ENCODE measurements around the gene CDH24.
"Not testable (repeated sequence)": the region's sequence is repeated elsewhere in the genome, so short reads cannot be mapped to it uniquely, and the experiment has no call there.

Gene CDH24

GRCh38 chr14:23015618-23016017, 41.7 kb downstream of the CDH24 start:
- no peak for DNase-seq

DNA sequence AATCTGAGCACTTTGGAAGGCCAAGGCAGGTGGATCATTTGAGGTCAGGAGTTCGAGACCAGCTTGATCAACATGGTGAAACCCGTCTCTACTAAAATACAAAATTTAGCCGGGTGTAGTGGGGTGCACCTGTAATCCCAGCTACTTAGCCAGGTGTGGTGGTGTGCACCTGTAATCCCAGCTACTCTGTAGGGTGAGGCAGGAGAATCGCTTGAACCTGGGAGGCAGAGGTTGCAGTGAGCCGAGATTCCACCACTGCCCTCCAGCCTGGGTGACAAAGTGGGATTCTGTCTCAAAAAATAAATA, 43.6 kb downstream of the CDH24 start:
- not testable (repeated sequence) for DNase-seq

GRCh38 chr14:23013054-23013748, 44.1 kb downstream of the CDH24 start:
- no peak for DNase-seq

DNA sequence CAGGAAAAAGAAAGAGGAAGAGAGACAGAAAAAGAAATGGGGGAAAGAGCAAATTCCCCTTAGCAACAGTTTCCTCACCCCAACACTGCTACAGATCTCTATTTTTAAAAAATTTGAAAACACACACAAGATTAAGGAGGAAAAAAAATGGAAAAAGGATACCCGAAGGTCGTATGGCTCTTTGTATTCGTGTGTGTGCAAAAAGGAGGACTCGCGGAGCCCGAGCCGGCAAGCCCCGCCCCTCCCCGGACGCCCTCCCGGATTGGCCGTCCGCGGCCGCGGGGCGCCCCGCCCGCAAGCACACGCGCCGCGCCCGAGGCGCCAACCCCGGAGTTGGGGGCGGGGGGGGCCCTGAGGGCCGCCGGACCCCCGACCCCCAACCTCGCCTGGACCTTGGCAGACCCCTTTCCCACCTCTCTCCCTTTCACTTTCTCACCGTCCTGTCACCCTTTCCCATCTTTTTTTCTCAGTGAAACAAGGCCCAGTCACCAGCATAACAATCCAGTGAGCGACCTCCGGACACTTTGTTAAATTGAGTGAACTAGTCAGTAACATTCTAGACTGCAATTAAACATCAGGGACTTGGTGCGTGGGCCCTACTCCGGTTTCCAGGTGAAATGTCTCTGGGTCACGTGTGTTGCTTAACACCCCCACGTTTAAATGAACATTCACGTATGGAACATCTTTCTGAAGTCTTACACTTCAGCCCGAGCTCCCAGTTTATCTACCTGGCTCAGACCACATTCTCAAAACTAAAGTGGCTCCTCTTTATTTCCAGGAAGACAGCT, 47.2 kb downstream of the CDH24 start, which contains the start of gene C14orf93:
Gene C14orf93 (minus strand): TSS at position 205 of the 788 bp plus-strand sequence. CDS start 11,120 bp downstream, outside the sequence.
- peak; percentile 73 for DNase-seq

GRCh38 chr14:23009483-23009938, 47.8 kb downstream of the CDH24 start:
- peak; percentile 24 for DNase-seq

- DNase-seq = peak; percentile 44
Observed at GRCh38 chr14:23008831-23009230, 48.5 kb downstream of the CDH24 start.

DNA sequence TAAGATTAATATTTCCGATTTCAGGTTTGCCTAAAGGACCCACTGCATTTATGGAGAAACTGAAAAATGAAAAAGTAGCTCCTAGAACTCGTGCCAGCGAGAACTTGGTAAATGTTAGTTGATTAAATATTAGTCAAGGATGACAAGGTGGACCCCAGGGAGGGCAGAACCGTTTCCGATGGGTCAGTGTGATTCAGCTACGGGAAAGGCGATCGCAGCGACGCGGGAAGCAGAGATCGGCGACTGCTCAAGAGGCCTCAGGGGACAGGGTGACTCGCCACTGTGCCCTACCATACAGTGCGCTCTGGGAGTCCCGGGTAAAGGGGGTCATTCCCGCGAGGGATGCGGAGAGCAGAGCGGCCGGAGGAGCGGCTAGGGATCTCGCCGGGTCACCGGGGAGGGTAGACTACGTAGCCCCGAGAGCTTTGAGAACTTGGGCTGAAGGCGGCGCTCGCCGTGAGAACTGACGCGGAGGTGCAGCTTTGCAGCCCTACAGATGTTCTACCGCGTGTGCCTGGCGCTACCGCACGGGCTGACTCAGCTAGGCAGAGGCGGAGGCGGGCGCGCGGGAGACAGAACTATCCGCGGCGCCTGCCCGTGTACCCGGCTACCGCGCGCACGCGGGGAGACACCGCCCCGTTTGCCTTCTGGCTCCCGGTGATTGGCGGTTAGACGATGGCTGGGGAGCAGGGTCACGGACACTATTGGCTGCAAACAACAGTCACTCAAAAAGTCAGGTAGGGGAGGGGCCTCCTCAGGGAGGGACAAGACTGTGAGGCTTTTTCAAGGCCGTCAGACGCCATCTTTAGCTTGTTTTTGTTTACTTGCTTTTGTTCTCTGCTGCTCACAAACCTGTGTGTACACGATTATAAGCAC, 50.5 kb downstream of the CDH24 start:
- peak; percentile 98 for DNase-seq

GRCh38 chr14:23006188-23006534, 51.2 kb downstream of the CDH24 start:
- no peak for DNase-seq

- DNase-seq = no peak
Observed at GRCh38 chr14:23005451-23006187, 51.7 kb downstream of the CDH24 start.

- DNase-seq = not testable (repeated sequence)
Observed at GRCh38 chr14:23004274-23004673, 53.0 kb downstream of the CDH24 start.

DNA sequence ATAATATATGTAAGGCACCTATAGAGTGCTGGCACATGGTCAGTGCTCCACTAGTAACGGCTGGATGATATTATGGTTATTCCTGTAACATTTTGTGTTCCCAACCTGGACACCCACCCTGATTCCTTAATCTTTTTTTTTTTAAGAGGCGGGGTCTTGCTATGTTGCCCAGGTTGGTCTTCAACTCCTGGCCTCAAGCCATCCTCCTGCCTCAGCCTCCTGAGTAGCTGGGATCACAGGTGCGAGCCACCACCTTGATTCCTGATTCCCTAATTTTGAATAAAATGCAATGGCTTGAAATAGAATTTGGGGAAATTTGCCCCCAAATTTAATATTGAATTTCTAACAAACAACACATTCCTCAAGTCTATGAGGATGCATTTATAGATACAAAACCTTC, 54.7 kb downstream of the CDH24 start:
- DNase-seq = no peak

- DNase-seq = no peak
Observed at GRCh38 chr14:23000860-23001259, 56.5 kb downstream of the CDH24 start.

DNA sequence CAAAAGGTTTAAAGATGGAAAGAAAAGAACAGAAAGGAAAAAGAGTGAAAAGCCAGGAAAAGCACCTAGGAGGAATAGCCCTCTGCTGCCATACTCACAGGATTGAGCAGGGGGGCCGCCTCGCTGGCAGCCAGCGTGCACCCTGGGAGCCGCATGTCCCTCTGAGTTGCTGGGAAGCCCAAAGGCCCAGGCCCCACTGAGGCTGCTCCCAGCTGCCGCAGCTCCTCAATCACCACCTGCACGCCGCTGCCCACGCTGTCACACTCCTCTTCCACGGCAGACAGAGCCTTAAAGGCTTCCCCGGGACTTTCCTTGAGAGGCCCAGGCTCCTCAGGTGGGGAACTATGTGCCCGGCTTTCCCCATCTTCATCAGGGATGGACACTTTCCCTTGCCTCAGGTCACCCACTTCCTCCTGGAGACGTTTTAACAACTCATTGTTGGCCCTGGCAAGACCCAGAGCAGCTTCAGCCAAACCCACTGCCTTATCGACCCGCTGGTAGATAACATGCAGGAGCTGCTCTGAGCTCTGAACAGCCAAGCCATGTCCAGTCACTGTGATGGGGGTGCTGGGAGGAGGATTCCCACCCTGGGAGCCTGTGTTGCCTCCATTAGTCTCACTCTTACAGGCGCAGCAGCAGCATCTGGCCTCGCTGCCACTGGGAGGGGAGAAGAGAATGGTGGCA, 58.8 kb downstream of the CDH24 start:
- no peak for DNase-seq

DNA sequence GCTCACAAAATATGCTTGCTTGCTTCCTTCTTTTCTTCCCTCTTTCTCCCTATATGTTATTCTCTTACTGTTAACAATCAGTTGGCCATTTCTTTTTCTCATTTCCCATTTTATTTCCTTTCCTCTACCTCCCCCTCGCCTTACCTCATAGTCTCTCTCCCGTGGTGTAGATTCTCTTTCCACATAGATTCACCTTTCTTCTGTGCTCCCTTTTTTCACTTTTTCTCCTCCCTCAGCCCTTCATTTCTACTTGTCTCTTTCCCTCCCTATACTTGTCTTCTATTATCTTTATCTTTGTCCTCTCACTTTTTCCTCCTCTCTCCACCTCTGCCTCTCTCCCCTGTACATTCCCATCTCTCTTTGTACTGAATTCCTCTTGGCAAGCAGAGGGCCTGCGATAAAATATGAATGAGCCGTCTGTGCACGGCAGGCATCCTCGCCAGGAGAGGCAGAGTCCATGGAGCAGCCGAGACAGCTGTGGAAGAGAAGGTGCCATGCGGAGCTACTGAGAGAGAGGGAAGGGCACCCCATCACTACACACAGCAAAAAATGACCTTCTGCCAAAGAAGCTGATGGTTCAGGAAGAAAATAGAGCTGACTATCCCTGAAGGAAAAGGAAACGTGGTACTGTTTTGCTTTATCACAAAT, 59.5 kb downstream of the CDH24 start:
- DNase-seq = no peak
